GM21529 (cell line): Measurements from ENCODE around the gene CTSD.
"Not testable (repeated sequence)": the region's sequence is repeated elsewhere in the genome, so short reads cannot be mapped to it uniquely, and the experiment has no call there.

ENCODE experiments used
- ATAC-seq: cut with Tn5 transposase; IDR thresholded peaks from one replicate; pipeline ENCODE4 v1.9.1; 2021; ENCODE audit not compliant: unreplicated experiment

Gene CTSD

DNA sequence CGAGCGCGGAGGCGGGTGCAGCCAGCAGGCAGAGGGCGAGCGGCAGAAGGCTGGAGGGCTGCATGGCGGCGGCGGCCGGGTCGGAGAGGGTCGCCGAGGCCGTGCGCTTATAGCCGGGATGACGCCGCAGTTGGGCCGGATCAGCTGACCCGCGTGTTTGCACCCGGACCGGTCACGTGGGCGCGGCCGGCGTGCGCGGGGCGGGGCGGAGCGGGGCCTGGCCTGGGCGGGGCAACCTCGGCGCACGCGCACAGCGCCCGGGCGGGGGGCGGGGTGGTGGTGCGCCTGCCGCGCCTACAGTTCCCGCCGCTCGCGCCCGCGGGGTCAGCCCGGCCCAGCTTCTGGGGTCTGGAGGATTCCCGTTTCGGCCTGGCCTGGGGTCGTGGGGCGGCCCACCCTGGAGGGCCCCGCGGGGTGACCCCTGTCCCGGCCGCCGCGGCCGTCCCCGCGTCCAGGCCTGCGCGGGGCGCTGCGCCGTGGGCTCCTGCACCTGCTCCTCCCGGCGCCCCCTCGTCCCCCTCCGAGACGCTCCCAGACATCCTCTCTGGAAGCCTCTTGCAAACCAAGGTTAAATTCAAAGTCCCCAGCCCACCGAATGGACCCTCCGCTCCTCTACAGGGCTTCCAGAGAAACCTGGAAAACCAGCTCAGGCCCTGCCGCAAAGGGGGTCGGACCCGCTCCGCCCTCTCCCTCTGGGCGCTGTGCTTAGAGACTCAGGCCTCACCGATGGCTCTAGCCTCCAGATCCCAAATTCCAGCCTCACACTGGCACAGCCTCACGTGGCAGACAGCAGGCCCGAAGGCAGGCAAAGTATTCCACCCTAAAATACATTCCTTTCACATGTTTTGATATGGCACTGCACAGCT, at the start of gene CTSD:
Gene CTSD (minus strand): TSS at position 132 of the 866 bp plus-strand sequence. CDS start 68 bp downstream, at position 64.
- peak; percentile 77 for ATAC-seq

DNA sequence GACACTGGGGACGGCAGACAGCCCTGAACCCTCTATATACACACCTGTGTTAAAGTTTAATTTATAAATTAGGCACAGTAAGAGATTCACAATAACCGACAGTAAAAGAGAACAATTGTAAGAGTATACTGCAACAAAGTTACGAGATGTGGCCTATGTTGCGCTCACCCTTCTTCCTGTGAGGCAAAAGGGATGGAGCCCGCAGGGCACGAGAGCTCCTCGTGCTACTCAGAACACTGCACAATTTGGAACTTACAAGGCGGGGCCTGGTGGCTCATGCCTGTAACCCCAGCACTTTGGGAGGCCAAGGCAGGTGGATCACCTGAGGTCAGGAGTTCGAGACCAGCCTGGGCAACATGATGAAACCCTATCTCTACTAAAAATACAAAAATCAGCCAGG, 49.6 kb upstream of the CTSD start:
- not testable (repeated sequence) for ATAC-seq

DNA sequence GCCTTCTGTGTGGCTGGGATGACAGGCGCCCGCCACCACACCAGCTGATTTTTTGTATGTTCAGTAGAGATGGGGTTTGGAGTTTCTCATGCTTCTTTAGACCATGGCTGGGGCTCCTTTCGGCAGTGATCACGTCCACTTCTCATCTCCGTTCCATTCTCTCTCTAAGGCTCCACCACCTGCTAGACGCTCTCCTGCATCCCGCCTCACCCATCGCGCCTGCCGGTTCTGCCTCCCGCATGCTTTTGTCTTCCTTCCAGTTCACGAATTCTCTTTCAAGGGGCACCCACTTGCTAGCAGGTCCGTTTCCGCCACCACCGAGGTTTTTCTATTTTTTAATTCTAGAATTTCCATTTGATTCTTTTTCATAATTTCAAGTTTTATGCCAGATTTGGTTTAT, 49.1 kb upstream of the CTSD start:
- ATAC-seq, result no peak

DNA sequence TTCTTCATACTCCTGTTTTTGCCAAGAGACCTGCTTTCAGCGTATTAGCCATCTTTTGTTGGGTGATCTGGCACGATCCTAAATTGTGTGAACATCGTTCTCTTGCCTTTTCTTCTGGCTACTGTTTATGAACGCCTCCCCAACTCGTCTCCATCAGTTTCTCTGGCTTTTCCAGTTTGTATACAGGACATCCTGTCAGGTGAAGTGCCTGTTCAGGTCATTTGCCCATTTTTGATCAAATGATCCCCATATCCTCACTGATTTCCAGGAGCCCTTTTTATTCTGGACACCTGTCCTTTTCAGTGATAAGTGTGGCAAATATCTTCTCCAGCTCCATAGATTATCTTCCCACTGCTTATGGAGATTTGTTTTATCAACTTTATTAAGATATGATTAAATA, 48.5 kb upstream of the CTSD start:
- no peak for ATAC-seq

DNA sequence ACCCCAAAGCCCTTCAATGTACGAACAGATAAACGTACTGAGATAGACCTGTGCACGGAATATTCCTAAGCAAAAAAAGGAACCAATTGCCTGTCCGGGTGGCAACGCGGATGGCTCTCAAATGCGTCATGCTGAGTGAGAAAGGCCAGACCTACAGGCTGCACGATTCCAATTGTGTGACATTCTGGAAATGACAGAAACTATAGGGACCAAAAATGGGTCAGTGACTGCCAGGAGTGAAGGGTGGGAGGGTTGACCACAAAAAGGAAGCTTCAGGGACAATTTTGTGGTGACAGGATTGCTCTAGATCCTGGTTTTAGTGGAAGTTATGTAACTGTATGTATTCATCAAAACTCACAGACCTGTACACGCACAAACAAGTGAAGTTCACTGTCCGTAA, 47.0 kb upstream of the CTSD start:
- no peak for ATAC-seq

DNA sequence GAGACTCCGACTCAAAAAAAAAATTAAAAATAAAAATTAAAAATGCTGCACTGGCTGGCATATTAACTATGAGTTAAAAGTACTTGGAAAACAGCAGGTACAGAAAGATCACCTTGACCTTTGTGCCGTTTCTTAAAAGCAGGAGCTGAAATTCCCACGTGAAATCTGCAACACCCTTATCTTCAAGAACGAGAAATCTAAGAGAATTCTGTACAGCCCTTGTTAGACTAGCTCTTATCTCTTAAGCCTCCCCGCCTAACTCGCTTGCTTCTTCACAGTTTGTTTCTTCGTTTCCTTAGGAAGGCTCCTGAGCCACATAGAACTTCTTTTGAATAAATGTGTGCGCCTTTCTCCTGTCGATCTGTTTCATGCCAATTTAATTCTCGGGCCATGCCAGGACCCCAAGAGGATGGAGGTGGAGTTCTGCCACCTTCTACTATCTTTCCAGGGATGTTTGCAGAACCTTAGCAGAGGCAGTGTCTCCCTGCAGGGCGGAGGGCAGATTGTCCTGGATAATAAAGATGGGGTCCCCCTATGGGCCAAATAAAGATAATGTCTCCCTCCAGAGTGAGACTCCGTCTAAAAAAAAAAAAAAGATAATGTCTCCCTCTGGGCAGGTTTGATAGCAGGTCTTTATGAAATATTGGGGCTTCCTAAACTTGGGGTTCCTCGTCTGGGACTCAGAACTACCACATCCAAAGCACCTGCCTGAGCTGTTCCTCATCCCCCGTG, 43.7 kb upstream of the CTSD start:
- no peak for ATAC-seq

DNA sequence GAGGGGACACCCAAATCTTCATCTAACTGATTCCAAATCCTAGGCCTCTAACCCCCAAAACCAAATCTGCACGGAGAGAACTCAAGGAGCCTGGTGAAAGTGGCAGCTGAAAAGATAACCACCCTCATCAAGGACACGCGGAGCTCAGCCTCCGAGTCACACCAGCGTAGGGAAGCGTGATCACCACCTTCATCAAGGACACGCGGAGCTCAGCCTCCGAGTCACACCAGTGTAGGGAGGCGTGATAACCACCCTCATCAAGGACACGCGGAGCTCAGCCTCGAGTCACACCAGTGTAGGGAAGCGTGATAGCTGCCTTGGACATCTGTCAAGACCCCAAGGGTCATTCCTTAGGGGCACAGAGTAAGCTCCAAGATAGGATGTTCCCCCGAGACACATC, 41.8 kb upstream of the CTSD start:
- no peak for ATAC-seq

DNA sequence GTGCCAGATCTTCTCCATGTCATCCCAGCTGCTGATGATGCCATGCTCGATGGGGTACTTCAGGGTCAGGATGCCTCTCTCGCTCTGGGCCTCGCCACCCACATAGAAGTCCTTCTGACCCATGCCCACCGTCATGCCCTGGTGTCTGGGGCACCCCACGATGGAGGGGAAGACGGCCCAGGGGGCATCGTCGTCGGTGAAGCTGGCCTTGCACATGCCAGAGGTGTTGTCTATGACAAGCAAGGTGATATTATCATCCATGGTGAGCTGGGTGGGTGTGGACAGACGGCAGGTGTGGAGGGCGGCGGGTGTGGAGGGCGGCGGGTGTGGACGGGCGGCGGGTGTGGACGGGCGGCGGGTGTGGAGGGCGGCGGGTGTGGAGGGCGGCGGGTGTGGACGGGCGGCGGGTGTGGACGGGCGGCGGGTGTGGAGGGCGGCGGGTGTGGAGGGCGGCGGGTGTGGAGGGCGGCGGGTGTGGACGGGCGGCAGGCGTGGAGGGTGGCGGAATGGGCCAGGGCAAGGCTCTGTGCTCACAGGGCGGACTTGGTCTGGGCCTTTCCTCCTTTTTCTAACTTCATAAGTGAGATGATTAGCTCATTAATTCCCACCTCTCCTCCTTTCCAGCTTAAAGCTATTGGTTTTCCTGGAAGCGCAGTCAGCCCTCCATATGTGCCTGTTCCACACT, 40.2 kb upstream of the CTSD start:
- not testable (repeated sequence) for ATAC-seq

DNA sequence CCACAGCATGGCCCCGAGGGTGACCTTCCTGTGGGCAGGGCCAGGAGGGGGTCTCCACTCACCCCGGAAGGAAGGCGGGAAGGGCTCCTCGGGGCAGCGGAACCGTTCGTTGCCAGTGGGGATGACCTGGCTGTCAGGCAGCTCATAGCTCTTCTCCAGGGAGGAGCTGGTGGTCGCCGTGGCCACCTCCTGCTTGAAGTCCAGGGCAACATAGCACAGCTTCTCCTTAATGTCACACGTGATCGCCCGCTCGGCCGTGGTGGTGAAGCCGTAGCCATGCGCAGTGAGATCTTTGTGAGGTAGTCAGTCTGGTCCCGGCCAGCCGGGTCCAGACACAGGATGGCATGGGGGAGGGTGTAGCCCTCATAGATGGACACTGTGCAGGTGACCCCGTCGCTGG, 39.5 kb upstream of the CTSD start:
- ATAC-seq, result no peak

DNA sequence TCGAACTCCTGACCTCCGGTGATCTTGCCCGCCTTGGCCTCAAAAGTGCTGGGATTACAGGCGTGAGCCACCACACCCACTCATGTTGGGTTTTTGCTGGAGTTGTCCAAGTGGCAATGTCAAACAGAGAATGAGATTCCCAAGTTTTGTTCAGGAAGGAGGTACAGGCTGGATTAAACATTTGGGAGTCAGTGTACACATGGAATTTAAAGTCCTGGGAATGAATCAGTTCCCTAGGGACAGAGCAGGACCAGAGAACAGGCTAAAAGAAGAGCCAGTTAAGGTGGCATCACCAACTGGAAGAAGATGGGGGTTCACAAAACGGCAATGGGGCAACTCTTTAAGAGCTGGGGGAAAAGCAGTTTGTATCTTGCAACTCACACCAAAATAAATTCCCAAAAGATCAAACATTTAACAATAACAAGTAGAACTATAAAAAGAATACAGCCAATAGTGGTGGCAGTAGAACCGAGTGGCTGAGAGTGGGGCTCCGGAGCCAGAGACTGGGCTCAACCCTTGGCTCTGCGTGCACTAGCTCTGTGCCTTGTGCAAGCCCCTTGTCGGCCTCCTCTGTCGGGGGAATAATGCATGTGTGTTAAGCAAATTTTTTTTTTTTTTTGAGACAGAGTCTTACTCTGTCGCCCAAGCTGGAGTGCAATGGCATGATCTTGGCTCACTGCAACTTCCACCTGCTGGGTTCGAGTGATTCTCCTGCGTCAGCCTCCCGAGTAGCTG, 33.8 kb upstream of the CTSD start:
- ATAC-seq, result no peak

DNA sequence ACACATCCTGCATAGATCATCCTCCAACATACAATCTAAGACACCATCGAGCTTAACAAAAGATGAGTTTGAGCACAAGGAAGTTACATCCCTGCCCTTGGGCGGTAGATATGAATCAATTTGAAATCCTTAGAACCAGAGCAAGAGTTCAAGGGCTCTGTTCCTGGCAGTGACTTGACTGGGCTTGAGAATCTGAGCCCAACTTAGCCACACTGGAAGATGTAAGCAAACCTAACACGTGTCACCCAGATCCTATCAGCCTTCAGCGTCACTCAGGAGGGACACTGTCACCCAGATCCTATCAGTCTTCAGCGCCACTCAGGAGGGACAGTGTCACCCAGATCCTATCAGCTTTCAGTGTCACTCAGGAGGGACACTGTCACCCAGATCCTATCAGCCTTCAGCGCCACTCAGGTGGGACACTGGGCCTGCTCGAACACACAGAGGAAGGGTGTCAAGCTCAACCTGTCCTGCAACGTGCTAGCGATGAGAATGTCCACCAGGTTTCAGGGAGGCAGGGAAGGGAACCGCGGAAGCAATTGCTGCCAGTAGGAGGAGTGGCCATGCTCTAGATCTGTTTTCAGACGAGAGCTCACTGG, 32.8 kb upstream of the CTSD start:
- no peak for ATAC-seq

DNA sequence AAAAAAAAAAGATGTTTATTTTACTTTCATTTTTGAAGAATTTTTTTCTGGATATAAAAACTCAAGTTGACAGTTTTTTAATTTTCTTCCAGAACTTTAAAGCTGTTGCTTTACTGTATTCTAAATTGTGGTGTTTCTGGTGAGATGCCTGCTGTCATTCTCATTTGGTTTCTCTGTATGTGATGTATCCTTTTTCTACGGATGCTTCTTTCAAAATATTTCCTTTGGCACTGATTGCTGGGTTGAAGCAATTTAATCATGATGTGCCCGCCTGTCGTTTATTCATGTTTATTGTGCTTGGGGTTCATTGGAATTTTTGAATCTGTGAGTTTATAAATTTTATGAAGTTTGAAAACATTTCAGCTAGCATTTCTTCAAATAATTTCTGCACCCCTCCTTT, 29.4 kb upstream of the CTSD start:
- ATAC-seq, result no peak

DNA sequence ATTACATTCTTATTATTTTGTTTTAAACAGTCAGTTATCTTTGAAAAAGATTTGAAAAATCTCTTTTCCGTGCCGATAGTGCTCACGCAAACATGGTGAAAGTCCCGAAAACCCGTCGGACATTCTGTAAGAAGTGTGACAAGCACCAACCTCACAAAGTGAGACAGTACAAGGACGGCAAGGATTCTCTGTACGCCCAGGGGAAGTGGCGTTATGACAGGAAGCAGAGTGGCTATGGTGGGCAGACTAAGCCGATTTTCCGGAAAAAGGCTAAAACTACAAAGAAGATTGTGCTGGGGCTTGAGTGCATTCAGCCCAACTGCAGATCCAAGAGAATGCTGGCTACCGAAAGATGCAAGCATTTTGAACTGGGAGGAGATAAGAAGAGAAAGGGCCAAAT, 28.7 kb upstream of the CTSD start:
- ATAC-seq, result no peak

DNA sequence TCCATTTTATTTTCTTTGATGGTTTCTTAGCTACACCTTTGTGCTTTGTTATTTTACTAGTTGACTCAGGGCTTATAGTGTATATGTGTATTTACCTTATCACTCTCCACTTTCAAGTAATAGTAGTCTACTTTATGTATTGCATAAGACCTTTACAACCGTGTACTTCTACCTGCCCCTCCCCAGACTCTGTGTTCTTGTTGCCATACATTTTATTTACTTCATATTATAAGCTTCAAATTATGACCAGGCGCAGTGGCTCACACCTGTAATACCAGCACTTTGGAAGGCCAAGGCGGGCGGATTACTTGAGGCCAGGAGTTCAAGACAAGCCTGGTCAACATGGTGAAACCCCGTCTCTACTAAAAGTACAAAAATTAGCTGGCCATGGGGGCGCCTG, 28.2 kb upstream of the CTSD start:
- ATAC-seq, result no peak

DNA sequence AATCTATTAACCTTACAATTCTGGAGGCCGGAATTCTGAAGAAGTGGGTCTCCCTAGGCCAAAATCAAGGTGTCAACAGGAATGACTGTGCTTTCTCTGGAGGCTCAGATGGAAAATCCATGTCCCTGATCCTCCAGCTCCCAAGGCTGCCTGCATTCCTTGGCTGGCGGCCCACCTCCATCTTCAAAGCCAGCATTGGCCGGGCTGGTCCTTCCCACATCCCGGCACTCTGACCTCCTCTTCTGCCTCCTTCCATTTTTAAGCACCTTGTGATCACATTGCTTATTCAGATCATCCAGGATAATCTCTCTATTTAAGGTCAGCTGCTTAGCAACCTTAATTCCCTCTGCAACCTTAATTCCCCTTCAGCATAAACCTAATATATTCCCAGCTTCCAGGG, 22.7 kb upstream of the CTSD start:
- no peak for ATAC-seq

DNA sequence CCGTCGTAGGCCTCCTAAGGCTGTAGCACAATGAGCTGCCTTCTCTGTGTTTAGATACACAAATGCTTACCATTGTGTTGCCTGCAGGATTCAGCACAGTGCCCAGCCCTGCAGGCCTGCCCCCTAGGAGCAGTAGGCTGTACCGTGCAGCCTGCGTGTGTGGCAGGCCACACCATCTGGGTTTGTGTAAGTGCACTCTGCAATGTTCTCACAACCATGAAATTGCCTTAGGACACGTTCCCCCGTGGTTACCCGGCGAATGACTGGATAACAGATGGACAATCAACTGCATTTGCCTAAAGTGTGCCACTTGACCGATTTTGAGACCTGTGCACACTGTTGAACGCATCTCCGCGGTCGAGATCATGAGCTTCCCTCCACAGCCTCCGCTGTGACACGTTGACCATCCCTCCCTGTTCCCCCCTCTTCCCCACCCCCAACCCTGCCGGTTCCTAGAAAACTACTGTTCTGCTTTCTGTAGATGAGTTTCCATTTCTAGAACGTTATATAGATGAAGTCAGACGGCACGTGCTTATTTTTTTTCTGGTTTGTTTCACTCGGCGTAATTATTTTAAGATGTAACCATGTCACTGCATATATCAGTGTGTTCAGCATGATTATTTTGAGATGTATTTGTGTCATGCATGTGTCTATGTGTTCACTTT, 22.2 kb upstream of the CTSD start:
- ATAC-seq, result no peak

DNA sequence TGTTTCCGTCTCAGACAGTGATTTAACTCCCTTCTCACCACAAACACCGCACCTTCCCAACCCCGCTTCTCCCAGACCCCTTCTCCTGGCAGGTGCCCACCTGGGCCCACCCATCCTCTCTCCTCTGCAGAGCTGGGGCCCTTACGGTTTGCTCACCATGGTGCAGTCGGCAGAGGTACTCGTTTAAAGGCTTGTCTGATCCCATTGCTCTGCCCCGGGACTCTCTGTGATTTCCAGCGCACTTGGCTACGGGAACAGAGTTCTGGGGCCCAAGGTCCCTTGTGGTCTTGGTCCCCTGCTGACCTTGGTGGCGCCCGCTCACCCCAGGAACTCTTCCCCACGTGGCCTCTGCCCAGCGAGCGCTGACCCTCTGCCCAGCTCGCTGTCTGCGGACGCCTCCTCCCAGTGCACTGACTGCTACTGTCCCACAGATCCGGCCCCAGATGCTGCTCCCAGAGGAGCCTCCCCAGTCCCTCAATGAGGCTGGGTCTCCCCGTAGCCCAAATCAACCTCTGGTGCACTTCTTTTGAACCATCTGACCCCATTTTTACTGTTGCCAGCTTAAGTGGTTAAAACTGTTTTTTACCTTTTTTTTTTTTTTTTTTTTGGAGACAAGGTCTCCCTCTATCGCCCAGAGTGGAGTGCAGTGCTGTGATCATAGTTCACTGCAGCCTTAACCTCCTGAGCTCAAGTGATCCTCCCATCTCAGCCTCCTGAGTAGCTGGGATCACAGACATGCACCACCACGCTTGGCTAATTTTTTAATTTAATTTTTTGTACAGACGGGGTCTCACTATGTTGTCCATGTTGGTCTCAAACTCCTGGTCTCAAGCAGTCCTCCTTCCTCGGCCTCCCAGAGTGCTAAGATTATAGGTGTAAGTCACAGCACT, 21.3 kb upstream of the CTSD start:
- no peak for ATAC-seq

DNA sequence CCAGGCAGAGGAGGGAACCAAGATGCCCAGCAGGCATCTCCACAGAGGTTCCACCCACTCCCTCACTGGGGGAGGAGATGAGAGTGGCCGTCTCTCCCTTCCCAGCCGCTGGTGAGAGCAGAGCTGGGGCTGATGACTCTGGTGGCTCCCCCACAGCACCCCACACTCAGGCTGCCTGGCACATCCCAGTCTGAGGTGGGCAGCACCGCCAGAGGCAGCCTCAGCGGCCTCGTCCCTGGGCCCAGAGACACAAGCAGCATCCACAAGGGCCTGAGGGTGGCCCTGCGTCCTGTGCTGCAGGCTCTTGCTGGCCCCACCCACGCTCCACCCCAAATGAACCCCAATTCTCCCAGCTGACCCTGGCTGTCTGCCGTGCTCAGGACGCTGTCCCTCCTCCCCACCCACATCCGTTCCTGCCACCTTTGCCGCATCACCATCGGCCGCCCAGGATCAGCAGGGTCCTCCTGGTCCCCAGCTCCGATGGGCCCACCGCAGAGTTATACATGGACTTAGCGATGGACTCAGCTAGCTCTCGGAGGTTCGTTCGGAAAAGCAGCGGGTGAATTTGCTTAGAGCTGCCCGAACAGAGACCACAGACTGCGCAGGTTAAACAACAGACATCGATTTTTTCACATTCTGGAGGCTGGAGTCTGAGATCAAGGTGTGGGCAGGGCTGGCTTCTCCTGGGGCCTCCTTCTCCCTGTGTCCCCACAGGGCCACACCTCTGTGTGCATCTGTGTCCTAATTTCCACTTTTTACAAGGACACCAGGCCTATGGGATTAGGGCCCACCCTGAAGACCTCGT, 20.2 kb upstream of the CTSD start:
- ATAC-seq, result no peak
